CD4-positive, alpha-beta T cell treated with Interleukin-15 for 1 hour (primary cell): Measurements from ENCODE around the gene GLYATL3.

Source experiments
- DNase-seq: peaks from one replicate; pipeline ENCODE4 v3.0.0-alpha.2; 2020

GLYATL3 gene

DNA sequence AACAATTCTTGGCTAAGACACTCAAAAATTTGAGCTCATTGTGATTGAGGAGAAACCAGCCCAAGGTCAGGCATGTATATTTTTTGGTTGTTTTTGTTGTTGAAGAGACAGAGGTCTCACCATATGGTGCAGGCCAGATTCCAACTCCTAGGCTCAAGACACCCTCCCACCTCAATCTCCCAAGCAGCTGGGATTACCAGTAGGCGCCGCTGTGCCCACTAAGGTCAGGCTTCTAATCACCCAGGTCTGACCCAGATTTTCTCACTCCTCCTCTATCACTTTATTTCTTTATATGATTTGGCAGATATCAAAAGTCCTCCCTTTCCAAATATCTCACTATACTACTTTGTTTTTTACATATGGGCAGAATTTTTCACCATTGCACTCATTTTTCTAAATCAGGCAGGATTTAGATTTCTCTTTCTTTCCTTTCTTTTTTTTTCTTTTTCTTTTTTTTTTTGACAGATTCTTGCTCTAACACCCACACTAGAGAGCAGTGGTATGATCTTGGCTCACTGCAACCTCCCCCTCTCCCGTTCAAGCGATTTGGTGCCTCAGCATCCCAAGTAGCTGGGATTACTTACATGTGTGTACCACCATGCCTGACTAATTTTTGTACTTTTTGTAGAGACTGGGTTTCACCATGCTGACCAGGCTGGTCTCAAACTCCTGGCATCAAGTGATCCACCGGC, 49.0 kb downstream of the GLYATL3 start:
- no peak for DNase-seq

- no peak for DNase-seq
These were observed 50.2 kb downstream of the GLYATL3 start for GRCh38 chr6:49549691-49550491.

- no peak for DNase-seq
These were observed 50.9 kb downstream of the GLYATL3 start, which contains the start of gene C6orf141 for GRCh38 chr6:49550492-49551077. Gene C6orf141, plus strand, starts transcription at chr6:49550668. Its CDS starts 125 bp downstream, at chr6:49550793.

GRCh38 chr6:49551078-49551865, 51.5 kb downstream of the GLYATL3 start:
- no peak for DNase-seq

- no peak for DNase-seq
These were observed 52.1 kb downstream of the GLYATL3 start for GRCh38 chr6:49551866-49552129.

- DNase-seq, result no peak
These were observed 52.9 kb downstream of the GLYATL3 start for GRCh38 chr6:49552596-49552995.

GRCh38 chr6:49553384-49553783, 53.7 kb downstream of the GLYATL3 start:
- no peak for DNase-seq

DNA sequence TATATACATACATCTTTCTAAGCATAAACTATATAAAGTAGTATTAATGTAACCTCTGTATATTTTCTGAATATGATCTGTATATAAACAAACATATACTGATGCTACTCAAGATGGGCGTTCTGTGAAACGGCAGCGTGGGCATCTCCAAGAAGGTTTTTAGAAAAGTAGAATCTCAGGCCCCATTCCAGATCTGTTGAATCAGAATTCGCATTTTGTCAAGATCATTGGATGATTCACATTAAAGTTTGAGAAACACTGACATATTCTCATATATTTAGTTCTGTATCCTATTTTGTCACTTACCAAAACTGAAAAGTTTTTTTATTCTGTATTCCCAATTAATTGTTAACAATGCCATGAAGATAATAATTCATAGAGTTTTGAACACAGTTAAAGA, 56.2 kb downstream of the GLYATL3 start:
- no peak for DNase-seq

DNA sequence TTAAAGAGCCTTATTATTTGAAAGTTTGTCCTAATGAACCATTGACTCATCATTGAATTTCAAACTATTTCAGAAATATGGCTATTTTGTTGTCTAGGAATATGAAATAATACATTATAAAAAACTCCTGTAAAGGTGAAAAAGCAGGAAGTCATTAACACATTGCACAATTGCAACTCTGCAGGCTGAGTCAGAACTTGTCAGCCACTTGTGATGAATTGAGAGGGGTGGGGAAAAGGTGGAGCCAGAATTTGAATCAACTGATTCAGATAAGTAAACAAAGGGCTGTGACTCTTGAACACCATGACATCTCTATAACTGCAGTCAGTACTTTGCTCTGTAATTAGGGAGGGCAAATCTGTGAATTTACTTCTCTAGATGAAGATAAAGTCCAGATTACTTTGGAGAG, 56.7 kb downstream of the GLYATL3 start:
- DNase-seq, result no peak

- no peak for DNase-seq
These were observed 57.5 kb downstream of the GLYATL3 start for GRCh38 chr6:49557177-49557576.

- no peak for DNase-seq
These were observed 58.5 kb downstream of the GLYATL3 start for GRCh38 chr6:49558238-49558637.

- DNase-seq, result no peak
These were observed 63.5 kb downstream of the GLYATL3 start for GRCh38 chr6:49563006-49563886.

DNA sequence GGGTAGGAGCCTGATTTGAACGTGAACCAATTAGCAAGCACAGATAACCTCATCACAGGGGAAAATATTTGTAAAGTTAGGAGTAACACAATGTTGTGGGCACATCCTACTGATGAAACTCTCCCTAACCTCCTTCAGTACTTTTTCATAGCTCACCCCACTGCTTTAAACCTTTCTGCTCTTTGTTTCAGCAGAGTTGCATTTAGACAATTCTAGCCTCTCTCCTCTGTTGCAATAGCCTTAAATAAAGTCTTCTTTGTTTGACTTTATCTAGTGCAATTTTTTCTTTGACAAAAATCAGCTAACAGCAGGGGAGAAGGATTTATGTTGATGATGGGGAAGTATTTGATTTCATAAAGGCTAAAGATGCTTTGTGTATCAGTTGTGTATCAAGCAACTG, 64.8 kb downstream of the GLYATL3 start:
- no peak for DNase-seq

GRCh38 chr6:49565261-49565660, 65.5 kb downstream of the GLYATL3 start:
- no peak for DNase-seq

- no peak for DNase-seq
These were observed 66.1 kb downstream of the GLYATL3 start for GRCh38 chr6:49565855-49566254.

- no peak for DNase-seq
These were observed 70.9 kb downstream of the GLYATL3 start for GRCh38 chr6:49570474-49571079.

DNA sequence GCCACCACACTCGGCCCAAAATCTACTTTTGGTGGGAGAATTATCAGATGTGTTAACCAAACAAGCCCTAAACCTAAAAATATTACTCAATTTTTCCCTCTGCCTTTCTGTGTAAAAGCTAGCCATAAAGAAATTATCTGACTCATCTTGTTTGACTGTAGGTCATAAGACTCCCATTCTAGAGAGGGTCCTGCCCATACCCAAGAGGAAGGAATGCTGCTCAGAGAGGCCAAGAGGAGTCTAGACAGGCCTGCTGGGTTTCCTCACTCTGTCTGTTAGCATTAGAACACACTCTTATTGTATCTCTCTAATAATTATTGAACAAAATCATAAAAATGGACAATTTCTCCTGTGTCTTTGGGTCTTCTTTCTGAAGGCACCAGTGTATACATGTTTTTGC, 76.9 kb downstream of the GLYATL3 start:
- DNase-seq, result no peak
